Right lung (tissue), 5 donors: ENCODE measurements around the gene RFTN1. TPM values are rescaled to one million over a fixed set of nuclear protein-coding genes. Genes with fewer than 3 reads are reported as not detected.

ENCODE experiments used
- DNase-seq, 2 donors: peaks; one replicate each; pipeline ENCODE4 v3.0.0-alpha.2; 2013
- polyA plus RNA-seq, 5 donors: library from polyadenylated mRNA; unstranded; fragments of 120-200 nt; gene quantifications; one replicate each; pipeline versions ENCODE4 v1.2.1 to v1.2.3, GENCODE V29; 2013; ENCODE audit warnings: inconsistent platforms in 1 of 5, low replicate concordance in 1 of 5; ENCODE audit not compliant: insufficient read length in 5 of 5, insufficient read depth in 1 of 5

RFTN1 gene
- polyA plus RNA-seq, 5 donors: 57.8 to 77.2 (median 65.3) TPM

DNA sequence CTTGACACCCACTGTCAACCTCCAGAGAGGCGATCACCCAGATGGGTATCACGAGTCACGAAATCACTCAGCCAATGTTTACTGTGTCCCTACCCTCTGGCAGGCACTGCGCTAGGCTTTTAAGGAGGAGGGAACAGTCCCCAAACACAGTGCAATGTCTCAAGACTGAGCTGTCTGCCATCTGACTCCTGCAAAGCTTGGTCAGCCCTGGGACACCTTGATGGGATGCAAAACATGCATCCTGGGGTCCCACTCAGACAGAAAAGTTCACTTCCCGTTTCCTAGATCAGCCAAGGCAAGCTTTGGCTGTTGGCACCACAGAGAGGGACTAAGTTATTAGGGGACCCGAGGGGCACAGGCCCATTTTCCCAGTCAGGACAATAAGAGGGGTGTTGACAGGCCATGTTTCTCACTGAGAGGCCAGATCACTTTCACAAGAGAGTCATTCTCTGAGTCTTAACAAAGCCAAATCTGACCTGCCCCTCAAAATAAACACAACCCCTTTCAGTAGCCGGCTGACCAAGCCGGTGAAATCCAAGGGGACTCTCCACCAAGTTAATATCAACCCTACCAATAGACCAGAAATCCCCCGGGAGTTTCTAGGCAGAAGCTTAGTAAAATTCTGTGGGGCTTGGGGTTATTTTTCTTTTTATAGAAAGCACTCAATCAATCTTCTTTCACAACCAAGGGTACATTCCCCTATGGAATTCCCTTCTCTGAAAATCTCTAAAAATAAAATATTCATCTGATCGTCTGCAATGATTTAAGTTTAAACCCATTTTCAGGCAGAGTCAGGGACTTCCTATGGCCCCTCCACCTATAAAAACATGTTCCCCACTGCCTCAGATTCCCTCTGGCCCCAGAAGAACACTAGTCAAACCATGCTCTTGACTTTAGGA lies 3.5 kb downstream of the RFTN1 start:
- DNase-seq: no peak

DNA sequence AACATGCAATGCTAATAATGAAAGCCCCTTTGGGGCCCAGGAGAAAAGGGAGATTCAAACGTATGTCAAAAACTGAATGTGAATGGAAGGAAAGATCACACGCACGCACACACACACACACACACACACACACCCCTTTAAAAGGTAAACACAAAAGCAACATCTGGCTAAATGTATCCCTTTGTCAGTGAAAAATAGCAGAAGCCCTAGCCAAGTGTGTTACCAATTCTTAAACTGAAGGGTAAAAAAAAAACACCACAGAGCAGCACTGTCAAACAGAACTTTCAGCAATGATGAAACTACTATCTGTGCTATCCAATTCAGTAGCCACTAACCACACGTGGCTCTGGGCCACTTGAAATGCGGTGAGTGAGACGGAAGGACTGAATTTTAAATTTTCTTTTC lies 4.9 kb downstream of the RFTN1 start:
- no peak for DNase-seq

DNA sequence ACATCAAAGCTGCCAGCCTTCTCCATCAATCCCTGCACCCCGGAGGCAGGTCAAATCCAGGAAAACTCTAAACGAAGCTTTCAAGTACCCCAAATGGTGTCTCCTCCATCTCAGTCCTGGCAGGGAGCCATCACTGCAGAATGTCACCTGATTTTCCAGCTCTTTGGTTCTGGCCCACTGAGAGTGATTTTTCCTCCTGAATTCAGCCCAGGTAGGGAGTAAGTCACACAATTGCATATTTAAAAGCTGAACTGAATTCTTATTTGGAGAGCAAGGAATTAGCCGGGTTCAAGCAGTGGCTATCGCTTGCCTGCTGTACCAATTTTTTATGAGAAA lies 5.3 kb downstream of the RFTN1 start:
- no peak for DNase-seq

DNA sequence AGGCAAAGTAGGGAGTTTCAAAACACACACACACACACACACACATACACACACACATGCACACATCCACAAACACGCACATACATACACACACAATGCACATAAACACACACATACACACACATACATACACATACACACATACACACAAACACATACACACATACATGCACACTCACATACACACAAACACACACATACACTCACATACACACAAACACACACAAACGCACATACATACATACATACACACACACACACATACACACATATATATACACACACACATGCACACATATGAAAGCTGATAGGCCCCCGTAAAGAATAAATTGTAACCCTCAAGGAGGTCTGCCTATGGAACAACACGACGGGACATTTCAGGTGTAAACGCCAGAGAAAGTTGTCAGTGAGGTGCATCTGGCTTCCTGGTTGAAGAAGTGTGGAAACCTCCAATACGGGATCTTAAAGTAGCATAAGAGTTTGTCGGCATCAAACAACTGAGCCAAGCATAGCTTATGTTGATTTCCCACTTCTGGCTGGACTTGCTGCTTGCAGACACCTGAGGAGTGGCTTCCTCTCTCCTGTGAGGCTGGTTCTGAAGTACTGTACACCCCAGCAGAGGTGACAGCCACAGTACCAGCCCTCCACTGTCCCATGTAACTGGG lies 5.8 kb downstream of the RFTN1 start:
- no peak for DNase-seq

DNA sequence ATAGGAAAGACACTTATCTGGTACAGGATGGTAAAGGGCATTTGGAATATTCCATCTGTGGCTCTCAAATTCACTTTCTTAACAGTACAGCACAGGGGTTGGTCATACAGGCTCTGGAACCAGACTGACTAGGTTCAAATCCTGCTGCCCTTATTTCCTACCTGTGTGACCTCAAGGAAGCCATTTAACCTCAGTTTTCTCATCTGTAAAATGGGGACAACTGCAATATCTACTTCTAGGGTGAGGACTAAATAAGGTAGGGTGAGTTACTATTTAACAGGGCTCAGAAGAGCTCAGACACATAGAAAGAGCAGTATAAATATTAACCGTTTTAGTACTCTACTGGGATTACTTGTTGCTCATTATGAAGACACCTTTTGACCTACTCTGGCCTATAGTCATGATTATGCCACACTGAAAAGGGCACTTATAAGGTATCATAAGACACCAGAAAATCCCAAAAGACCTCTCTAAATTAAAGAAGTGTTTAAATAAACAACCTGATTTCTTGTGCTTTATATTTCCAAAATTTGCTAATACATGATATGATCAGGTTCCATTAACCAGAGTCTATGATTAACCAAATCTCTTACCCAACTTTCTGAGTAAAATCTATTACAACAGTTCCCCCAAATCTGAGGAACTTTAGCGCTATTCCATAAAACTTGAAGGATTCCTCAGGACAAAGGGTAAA lies 6.5 kb downstream of the RFTN1 start:
- DNase-seq: no peak

DNA sequence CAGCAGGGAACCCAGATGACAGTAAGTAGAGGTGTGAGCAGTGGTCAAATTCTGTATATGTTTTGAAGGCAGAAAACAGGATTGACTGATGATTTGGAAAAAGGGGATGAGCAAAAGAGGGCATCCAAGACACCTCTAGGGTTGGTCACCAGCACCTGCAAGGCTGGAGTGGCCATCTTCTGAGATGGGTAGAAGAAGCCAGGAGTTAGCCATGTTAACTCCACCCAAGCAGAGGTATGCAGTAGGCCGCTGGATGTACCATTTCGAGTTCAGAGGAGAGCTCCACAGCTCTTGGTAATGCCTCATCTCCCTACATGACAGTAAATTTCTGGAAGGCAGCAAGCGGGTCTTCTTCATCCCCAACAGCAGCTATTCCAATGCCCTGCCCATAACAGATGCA lies 7.0 kb downstream of the RFTN1 start:
- no peak for DNase-seq

DNA sequence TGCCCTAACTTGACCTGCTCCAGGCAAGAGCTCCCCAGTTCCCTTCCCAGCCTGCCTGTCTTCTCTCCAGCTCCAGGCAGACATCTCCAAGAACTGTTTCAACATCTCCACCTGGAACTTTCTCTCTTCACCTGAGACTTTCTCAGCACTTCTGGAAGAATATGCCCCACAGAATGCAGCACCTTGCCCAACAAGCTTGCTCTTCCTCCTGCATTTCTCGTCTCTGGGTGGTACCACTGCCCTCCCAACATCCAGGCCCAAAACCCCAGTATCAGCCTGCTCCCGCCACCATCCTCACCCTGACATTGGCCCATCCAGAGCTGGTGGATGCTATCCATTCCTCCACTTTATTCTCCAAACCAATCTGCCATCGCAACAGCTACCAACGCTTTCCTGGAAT lies 8.8 kb downstream of the RFTN1 start:
- DNase-seq: no peak

DNA sequence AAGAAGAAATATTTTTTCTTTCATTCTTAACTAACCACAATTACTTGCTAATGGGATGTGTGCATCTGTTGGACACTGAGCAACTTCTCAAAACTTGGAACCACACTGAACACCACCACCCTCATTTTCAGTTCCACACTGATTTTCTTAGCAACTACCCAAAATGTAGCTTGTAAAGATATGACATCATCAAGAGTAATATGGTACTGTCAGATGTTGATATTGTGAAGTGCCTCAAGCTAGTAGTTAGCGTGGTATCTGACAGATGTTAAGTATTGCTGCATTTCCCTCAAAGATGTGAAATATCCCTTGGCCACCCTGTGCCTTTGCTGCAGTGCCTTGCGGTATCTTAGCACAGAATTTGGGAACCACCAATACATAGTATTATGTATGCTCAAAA lies 9.3 kb downstream of the RFTN1 start:
- DNase-seq: no peak

DNA sequence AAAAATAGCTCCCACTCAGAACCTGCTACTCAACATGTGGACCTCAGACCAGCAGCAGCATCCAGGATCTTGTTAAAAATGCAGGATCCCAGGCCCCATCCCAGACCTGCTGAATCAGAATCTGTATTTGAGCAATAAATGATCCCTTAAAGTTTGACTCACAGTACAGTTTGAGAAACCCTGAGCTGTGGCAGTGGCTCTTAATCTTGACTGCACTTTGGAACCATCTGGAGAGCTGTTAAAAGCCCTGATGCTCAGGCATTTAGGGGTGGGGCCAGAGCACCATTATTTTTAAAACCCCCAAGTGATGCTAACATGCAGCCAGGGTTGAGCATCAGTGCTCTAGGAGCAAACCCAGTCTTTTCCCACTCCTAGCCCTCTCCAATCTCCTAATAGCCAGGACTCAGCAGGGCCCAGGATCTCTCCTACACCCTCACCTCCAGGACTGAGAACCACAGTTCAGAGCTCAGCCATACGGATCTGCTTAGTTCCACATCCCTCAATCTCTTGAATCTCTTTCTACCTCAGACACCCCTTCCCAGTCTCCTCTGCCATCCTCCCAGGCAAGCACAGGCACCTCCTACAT lies 10.2 kb downstream of the RFTN1 start:
- no peak for DNase-seq

DNA sequence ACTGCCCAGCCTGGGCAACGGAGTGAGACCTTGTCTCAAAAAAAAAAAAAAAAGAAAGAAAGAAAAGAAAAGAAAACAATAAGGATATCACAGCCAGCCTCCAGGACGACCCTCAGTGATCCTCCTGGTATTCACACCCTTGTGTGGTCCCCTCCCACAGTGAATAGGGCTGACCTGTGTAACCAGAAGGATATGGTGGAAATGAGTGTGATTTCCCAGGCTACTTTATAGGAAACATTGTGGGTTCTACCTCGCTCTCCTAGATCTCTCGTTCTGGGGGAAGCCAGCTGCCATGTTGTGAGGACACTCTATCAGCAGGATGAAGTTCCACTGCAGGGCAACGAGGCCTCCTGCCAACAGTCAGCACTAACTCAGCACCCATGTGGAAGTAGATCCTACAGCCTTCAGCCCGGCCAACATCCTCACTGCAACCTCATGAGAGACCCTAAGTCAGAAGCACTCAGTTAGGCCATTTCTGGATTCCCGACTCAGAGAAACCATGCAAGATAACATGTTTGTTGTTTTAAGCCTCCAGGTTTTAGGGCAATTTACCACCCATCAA lies 11.1 kb downstream of the RFTN1 start:
- DNase-seq: no peak

DNA sequence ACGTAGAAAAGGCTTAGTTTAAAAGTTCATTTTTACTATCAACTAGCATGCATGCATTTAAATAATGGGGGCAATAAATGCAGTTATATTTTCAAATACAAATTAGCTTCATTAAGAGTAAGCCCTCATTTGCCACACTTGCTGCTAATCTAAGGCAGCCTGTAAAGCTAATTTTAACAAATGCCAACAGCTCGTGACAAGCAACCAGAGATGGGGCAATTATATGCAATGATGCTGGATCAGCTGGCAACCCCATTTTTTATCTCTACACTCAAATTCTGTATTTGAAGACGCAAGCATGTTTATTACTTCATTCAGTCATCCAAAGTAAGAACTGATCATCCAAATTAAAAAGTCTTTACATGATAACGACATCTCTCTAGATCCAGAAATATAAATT lies 12.1 kb downstream of the RFTN1 start:
- DNase-seq: no peak

DNA sequence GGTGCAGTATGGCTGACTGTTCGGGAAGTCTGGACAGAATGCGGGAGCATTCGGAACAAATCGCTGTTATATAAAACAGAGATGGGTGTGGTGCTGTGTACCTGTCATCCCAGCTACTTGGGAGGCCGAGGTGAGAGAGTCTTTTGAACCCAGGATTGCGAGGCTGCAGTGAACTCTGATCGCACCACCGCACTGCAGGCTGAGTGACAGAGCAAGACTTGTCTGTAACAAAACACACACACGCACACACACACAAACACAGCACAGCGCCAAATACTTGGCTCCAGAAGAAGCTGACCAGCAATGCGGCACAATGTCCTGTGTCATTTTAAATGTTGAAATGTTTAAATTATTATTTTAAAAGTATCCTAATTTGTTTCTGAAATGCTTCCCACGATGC lies 12.6 kb downstream of the RFTN1 start:
- no peak for DNase-seq

DNA sequence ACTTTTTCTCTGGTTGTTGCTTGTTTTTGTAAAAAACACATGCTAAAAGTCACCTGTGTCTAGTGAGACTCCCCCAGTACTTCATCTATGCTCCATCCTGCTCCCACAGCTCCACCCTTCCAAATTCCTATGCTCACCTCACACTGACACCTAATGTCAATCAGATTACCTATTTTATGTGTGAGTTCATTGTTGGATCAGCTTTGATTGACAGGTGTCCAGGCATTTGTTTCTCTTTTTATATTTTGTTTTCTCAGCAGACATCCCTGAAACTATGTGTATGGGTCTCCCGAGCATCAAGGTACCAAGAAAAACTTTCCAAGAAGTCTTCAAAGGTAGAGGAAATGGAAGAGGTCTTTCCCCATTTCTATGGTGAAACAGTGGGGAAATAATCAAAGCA lies 13.4 kb downstream of the RFTN1 start:
- DNase-seq: no peak

DNA sequence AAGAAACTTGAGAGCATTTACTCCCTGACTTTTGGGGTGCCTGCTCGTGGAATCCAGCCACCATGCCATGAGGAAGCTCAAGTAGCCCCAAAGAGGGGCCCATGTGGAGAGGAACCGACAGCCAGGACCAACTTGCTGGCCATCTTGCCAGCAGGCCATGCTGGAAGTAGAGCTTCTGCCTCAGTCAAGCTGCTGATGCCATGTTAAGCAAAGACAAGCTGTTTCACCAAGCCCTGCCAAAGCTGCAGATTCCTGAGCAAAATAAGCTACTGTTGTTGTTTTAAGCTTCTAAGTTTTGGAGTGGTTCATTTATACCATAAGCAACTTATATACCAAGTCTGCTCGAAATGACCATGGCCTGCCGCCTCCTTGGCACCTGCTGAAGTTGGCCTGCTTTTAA lies 14.1 kb downstream of the RFTN1 start:
- DNase-seq: no peak

DNA sequence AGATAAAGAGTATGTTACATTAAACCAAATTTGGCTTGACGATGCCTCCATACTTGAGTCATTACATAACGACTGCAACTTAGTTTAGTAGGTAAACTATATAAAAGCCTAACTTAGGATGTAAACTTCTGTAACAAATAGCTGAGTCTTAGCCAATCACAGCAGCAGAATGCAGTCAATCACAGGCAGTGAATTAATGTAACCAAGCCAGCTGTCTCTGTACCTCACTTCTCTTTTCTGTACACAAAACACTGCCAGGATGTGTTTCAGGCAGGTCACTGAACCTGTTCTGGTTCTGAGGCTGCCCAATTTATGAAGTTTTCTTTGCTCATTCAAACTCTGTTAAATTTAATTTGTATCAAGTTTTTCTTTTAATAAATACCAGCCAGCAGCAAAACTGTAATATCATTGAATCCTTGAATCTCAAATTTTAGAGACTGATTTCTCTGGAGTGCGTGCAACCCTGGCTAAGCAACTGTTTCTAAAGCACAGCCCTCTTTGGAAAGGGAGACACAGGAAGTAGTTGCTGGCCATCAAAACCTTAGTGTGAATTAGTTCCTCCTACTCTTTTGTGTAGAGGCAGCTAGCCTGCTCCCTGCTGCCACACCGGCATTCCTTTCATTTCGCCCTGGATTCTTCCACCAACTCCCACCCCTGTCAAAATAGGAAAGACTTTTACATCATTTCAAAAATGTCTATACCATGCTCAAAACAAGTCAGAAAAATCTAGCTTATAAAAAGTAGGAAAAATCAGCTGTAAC lies 15.2 kb downstream of the RFTN1 start:
- DNase-seq: no peak

DNA sequence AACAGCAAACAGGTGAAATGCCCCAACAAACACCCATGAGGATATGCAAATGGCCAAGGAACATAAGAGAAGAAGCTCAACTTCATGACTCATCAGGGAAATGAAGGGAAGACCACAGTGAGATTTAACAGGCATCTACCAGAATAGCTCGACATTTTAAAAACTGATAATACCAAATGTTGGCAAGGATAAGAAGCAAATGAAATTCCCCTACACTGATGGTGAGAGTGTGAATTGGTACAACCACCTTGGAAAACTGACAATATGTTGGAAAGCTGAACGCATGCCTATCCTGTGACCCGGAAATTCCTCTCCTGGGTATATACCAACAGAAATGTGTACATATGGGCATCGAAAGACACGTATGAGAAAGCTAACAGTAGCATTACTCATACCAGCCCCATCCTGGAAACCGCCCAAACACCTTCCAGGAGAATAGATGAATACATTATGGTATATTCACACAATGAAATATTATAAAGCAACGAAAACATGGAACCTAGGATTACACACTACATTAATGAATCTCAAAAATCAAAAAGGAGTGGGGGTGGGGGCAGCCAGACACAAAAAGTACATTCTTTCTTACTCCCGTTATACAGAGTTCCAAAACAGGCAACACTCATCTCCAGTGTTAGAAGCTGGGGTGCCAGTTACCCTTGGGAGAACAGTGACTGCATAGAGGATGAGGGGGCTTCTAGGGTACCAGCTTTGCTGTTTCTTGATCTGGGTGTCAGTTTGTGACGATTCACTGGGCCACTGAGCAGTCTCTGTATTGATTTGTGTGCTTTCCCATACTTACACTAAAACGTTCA lies 16.9 kb downstream of the RFTN1 start:
- no peak for DNase-seq

DNA sequence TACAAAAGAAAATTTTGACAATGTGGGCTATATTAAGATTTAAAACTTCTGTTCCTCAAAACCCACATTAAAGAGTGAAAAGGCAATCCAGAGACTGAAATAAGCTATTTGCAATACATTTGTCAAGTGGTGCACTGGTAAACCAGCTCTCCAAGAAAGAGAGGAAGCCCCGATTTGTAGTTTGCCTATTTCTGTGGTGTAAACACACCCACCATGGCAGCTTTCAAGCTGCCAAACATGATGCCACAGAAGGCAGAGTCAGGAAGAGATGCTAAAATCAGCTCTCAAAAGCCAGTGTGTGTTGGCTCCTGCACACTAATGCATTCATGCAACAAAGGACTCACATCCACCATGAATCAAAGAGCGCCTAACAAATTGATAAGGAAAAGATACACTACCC lies 17.5 kb downstream of the RFTN1 start:
- no peak for DNase-seq

DNA sequence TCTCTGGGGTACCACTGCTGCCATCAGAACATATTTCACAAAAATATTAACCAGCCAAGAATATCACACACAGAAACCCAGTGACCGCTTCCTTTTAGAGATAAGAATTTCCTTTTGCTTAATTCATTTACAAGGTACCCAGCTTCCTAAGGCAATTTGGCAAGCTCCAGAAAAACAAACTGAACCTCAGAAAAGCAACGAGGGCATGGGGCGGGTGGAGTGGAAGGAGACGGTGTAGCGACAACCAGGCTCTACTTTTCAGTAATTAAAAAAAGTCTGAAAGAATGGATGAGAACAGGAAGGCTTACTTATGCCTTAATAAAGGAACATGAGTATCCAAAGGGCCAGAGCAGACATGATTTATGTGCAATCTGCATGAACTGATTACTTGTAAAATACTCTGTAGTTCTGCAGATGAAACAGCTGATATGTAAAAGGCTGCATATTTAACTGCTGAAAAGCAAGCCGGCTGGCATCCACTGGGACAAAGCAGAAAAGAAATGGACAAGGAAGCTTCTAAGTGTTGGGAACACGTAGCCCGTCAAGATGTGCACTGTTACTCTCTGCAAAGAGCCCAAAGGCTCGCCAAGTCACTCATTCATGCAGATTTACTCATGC lies 18.6 kb downstream of the RFTN1 start:
- no peak for DNase-seq

DNA sequence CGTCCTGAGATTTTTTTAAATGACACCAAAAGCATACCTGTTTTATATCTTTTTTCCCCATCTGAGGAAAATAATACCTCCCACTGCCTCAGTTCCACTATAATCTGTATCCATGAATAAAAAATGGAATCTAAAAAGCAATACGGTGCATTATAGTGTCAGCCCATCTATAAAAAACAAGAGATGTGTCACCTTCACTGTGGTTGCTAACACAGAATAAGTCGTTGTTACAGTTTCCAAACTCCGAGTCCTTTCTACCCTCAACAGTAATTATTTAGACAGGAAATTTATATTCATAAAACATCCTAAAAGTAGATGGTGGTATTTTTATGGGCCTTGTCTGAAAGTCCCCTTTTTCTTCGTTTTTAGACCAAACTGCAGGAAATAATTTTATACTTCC lies 19.4 kb downstream of the RFTN1 start:
- DNase-seq: no peak

DNA sequence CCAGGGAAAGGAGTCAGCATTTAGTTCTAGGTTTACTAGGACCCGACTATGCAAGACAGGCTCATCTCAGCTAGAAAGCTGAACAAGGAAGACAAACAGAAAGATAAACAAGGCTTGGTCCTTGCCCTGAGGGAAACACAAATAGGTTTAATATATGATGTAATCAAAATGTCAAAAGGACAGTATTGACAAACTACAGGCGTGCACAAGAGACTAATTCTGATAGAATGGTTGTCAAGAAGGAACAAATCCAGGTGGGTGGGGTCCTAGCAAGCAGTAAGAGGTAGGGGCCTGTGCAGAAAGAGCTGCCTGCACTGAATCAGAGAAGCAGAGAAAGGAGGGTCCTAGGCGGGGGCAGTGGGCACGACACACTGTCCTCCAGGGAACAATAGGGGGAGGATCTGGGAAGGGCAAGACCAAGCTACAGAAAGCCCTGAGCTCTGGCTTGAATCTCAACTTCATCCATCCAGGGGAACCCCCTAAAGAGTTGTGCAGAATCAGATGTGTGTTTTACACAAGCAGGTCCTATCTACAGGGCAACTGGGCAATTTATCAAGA lies 23.4 kb downstream of the RFTN1 start:
- no peak for DNase-seq
